T47D (cell line): ENCODE measurements around the gene ZDHHC19.
"Not testable (repeated sequence)": the region's sequence is repeated elsewhere in the genome, so short reads cannot be mapped to it uniquely, and the experiment has no call there.

Experiments used
- DNase-seq, 2 experiments: peaks; one replicate each; pipeline versions ENCODE4 v3.0.0 to v3.0.0-alpha.2; 2011 to 2012; ENCODE audit warnings: low read depth in 1 of 2, low spot score in 1 of 2
- JUND ChIP-seq: IDR thresholded peaks from 2 replicates; pipeline ENCODE4 v1.6.1; 2012; ENCODE audit warnings: low read depth
- in situ Hi-C: cut with HindIII; loops from 2 replicates; pipeline ENCODE4 v1.10.0; 2016; ENCODE audit warnings: low sequenced_read_pairs, low pct_unique_long_range_greater_than_20kb

The ZDHHC19 gene

DNA sequence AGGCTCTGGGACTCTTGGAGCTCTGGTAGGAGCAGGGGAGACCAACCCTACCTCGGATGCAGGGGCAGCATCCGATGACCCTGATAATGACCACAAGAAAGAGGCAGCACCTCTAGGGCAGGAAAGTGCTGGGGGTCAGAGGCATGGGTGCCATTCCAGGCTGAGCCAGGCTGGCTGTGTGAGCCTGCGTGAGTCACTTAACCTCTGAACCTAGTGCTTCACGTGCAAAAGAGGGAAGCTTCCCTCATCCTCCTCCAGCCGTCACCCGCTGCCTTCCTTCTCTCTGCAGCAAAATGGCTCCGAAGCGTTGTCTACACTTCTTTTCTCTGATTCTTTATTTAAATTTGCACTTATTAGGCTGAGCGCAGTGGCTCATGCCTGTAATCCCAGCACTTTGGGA, 35.5 kb downstream of the ZDHHC19 start:
- no peak for TF ChIP-seq JUND
- DNase-seq, result no peak
- in situ Hi-C loops, result loop anchor here (5.0 kb wide), 1 partner anchor 103 kb away; no protein-coding TSS in a partner anchor

- no peak for DNase-seq
- TF ChIP-seq JUND, result no peak
- in situ Hi-C loops, result loop anchor here (5.0 kb wide), 1 partner anchor 103 kb away; no protein-coding TSS in a partner anchor
Observed at GRCh38 chr3:196175116-196175625, 36.0 kb downstream of the ZDHHC19 start.

- no peak for DNase-seq
- TF ChIP-seq JUND, result no peak
- in situ Hi-C loops, result loop anchor here (5.0 kb wide), 1 partner anchor 102 kb away; no protein-coding TSS in a partner anchor
Observed at GRCh38 chr3:196174652-196175051, 36.5 kb downstream of the ZDHHC19 start.

DNA sequence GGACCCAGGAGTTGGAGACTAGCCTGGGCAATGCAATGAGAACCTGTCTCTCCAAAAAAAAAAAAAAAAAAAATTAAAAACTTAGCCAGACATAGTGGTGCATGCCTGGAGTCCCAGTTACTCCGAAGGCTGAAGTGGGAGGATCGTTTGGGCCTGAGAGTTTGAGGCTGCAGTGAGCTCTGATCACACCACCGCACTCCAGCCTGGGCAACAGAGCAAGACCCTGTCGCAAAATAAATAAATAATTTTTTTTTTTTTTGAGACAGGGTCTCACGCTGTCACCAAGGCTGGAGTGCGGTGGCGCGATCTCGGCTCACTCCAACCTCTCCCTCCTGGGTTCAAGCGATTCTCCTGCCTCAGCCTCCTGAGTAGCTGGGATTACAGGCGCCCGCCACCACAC, 40.9 kb downstream of the ZDHHC19 start:
- in situ Hi-C loops, DNase-seq: not testable (repeated sequence)

- peak in 1 of 2 experiments; percentile 86 for DNase-seq
- TF ChIP-seq JUND, result no peak
- in situ Hi-C loops, result no loop called here
Observed at GRCh38 chr3:196169836-196170240, 41.4 kb downstream of the ZDHHC19 start.

GRCh38 chr3:196168808-196169391, 42.3 kb downstream of the ZDHHC19 start:
- in situ Hi-C loops, result no loop called here
- DNase-seq, result peak; percentile 88 to 99
- TF ChIP-seq JUND, result no peak

- in situ Hi-C loops, result no loop called here
- no peak for TF ChIP-seq JUND
- DNase-seq, result no peak
Observed at GRCh38 chr3:196166741-196167140, 44.5 kb downstream of the ZDHHC19 start.

GRCh38 chr3:196165850-196166249, 45.4 kb downstream of the ZDHHC19 start:
- no peak for DNase-seq
- in situ Hi-C loops, result no loop called here
- TF ChIP-seq JUND, result no peak

DNA sequence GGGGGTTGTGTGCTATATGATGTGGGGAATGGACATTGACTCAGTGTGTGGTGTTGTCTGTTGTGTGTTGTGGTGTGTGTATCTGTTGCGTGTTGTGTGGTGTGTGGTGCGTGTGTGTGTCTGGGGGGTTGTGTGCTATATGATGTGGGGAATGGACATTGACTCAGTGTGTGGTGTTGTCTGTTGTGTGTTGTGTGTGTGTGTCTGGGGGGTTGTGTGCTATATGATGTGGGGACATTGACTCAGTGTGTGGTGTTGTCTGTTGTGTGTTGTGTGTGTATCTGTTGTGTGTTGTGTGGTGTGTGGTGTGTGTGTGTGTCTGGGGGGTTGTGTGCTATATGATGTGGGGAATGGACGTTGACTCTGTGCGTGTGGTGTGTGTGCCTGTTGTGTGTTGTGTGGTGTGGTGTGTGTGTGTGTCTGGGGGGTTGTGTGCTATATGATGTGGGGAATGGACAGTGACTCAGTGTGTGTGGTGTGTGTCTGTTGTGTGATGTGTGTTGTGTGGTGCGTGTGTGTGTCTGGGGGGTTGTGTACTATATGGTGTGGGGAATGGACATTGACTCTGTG, 46.1 kb downstream of the ZDHHC19 start:
- in situ Hi-C loops, result not testable (repeated sequence)
- DNase-seq, result peak in 1 of 2 experiments; percentile 45

DNA sequence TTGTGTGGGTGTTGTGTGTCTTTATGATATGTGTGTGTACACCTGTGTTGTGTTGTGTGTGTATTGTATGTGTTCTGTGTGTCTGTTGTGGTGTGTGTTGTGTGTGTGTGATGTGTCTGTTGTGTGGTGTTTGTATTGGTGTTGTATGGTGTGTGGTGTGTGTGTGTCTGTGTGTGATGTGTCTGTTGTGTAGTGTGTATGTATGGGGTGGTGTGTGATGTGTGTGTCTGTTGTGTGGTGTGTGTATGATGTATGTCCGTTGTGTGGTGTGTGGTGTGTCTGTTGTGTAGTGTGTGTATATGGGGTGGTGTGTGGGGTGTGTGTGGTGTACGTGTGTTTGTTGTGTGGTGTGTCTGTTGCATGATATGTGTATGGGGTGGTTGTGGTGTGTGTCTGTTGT, 46.6 kb downstream of the ZDHHC19 start:
- in situ Hi-C loops, result no loop called here
- no peak for DNase-seq
- TF ChIP-seq JUND, result no peak

- in situ Hi-C loops, result no loop called here
- DNase-seq, result peak in 1 of 2 experiments; percentile 46
- no peak for TF ChIP-seq JUND
Observed at GRCh38 chr3:196163666-196164493, 47.3 kb downstream of the ZDHHC19 start.

GRCh38 chr3:196163212-196163611, 48.0 kb downstream of the ZDHHC19 start:
- in situ Hi-C loops, result no loop called here
- no peak for DNase-seq
- no peak for TF ChIP-seq JUND

- in situ Hi-C loops, result no loop called here
- no peak for DNase-seq
- no peak for TF ChIP-seq JUND
Observed at GRCh38 chr3:196162679-196163078, 48.5 kb downstream of the ZDHHC19 start.
